ENCODE data around the gene DNM1L. TPM values are rescaled to one million over a fixed set of nuclear protein-coding genes. Genes with fewer than 3 reads are reported as not detected.

DNM1L gene
- total and polyA plus RNA-seq, 10 of the 15 experiments (the other 5 are each of a cell fraction or from before 2014, with no cell fraction given), result 23.1 to 201 (median 63.9) TPM

DNA sequence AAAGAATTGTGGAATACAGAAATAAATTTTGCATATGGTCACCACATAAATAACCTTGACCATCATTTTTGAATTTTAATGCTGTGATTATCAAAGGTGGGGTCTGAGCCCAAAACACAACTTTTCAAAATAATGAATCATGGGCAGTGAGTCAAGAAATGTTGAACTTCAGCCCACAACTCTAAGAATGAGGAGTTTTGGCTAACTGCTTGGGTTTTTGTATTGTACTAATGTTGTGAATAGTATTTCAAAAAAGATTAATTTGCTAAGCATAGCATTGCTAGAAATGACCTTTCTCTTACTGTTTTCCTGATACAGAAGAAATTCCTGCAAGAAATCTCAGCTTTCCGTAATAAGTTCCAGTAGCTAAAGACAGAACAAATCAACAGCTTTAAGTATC lies 101.0 kb downstream of the DNM1L start (continued):
- TF ChIP-seq, protein P1, sequence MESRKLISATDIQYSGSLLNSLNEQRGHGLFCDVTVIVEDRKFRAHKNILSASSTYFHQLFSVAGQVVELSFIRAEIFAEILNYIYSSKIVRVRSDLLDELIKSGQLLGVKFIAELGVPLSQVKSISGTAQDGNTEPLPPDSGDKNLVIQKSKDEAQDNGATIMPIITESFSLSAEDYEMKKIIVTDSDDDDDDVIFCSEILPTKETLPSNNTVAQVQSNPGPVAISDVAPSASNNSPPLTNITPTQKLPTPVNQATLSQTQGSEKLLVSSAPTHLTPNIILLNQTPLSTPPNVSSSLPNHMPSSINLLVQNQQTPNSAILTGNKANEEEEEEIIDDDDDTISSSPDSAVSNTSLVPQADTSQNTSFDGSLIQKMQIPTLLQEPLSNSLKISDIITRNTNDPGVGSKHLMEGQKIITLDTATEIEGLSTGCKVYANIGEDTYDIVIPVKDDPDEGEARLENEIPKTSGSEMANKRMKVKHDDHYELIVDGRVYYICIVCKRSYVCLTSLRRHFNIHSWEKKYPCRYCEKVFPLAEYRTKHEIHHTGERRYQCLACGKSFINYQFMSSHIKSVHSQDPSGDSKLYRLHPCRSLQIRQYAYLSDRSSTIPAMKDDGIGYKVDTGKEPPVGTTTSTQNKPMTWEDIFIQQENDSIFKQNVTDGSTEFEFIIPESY (IDR thresholded peaks at IDR 0.05), result no peak
- TF ChIP-seq MXI1 (IDR thresholded peaks at IDR 0.05; ENCODE audit: low read depth, low read length), result no peak
- TF ChIP-seq PAX5 (IDR thresholded peaks at IDR 0.05; ENCODE audit: borderline replicate concordance, low read depth, low read length), result no peak
- no peak for TF ChIP-seq EGR1 (IDR thresholded peaks at IDR 0.05; ENCODE audit: borderline replicate concordance in 1 of 2, low read depth in 2 of 2, low read length in 2 of 2)
- no peak for TF ChIP-seq GATAD2B (conservative IDR thresholded peaks at IDR 0.05; ENCODE audit: low read depth)
- TF ChIP-seq GABPA (IDR thresholded peaks at IDR 0.05; ENCODE audit: low read depth), result no peak
- TF ChIP-seq EZH2 (IDR thresholded peaks at IDR 0.05; ENCODE audit: borderline replicate concordance, control insufficient read depth, low read depth, low read length), result no peak
- TF ChIP-seq WRNIP1 (IDR thresholded peaks at IDR 0.05; ENCODE audit: borderline replicate concordance, low read depth, low read length), result no peak
- TF ChIP-seq USF2 (IDR thresholded peaks at IDR 0.05; ENCODE audit: borderline replicate concordance, low read depth, low read length), result no peak
- TF ChIP-seq, protein P2, sequence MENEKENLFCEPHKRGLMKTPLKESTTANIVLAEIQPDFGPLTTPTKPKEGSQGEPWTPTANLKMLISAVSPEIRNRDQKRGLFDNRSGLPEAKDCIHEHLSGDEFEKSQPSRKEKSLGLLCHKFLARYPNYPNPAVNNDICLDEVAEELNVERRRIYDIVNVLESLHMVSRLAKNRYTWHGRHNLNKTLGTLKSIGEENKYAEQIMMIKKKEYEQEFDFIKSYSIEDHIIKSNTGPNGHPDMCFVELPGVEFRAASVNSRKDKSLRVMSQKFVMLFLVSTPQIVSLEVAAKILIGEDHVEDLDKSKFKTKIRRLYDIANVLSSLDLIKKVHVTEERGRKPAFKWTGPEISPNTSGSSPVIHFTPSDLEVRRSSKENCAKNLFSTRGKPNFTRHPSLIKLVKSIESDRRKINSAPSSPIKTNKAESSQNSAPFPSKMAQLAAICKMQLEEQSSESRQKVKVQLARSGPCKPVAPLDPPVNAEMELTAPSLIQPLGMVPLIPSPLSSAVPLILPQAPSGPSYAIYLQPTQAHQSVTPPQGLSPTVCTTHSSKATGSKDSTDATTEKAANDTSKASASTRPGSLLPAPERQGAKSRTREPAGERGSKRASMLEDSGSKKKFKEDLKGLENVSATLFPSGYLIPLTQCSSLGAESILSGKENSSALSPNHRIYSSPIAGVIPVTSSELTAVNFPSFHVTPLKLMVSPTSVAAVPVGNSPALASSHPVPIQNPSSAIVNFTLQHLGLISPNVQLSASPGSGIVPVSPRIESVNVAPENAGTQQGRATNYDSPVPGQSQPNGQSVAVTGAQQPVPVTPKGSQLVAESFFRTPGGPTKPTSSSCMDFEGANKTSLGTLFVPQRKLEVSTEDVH (IDR thresholded peaks at IDR 0.05; ENCODE audit: low read depth, partially characterized antibody), result no peak
- TF ChIP-seq RB1 (IDR thresholded peaks at IDR 0.05; ENCODE audit: borderline replicate concordance), result no peak

Measured in GM12878 (cell line).